Measurements from ENCODE around the gene NSF.

Gene NSF

GRCh38 chr17:46796956-46797530, 206.6 kb downstream of the NSF start:
- in situ Hi-C loops (cut with MboI; ENCODE audit: low sequenced_read_pairs): no loop called here

GRCh38 chr17:46800573-46800972, 210.1 kb downstream of the NSF start:
- in situ Hi-C loops (cut with MboI; ENCODE audit: low sequenced_read_pairs): no loop called here

GRCh38 chr17:46802800-46803199, 212.3 kb downstream of the NSF start:
- in situ Hi-C loops (cut with MboI; ENCODE audit: low sequenced_read_pairs): no loop called here

- in situ Hi-C loops (cut with MboI; ENCODE audit: low sequenced_read_pairs): no loop called here
Measured at GRCh38 chr17:46803544-46803943, 213.1 kb downstream of the NSF start.

GRCh38 chr17:46805771-46806170, 215.3 kb downstream of the NSF start:
- in situ Hi-C loops (cut with MboI; ENCODE audit: low sequenced_read_pairs): no loop called here
